Central memory CD8-positive, alpha-beta T cell (primary cell): Measurements from ENCODE around the gene PPP1R3A.

Experiments
- ATAC-seq: fragments of 150-1000 bp; cut with Tn5 transposase; replicated peaks from 2 replicates; pipeline ENCODE4 v1.10.0; 2022; ENCODE audit warnings: mild to moderate bottlenecking, moderate FRiP score, moderate number of reproducible peaks; ENCODE audit not compliant: poor library complexity, severe bottlenecking; ENCODE audit errors: extremely low read depth
- DNase-seq, 2 donors: peaks; one replicate each; pipeline ENCODE4 v3.0.0; 2021; ENCODE audit warnings: low spot score in 2 of 2
- H3K27ac Mint-ChIP-seq: one replicate; pipeline ENCODE4 v1.8.0; 2022; ENCODE audit warnings: low read depth, mild to moderate bottlenecking, moderate library complexity, mixed read lengths
- H3K27me3 Mint-ChIP-seq: one replicate; pipeline ENCODE4 v1.8.0; 2022; ENCODE audit warnings: mixed read lengths
- H3K36me3 Mint-ChIP-seq: one replicate; pipeline ENCODE4 v1.8.0; 2022; ENCODE audit warnings: mild to moderate bottlenecking, moderate library complexity, mixed read lengths; ENCODE audit not compliant: insufficient read depth
- H3K4me1 Mint-ChIP-seq: one replicate; pipeline ENCODE4 v1.8.0; 2022; ENCODE audit warnings: mixed read lengths
- H3K4me3 Mint-ChIP-seq: one replicate; pipeline ENCODE4 v1.8.0; 2022; ENCODE audit warnings: mild to moderate bottlenecking, moderate library complexity, mixed read lengths
- H3K9me3 Mint-ChIP-seq: one replicate; pipeline ENCODE4 v1.8.0; 2022; ENCODE audit warnings: mixed read lengths

The PPP1R3A gene

DNA sequence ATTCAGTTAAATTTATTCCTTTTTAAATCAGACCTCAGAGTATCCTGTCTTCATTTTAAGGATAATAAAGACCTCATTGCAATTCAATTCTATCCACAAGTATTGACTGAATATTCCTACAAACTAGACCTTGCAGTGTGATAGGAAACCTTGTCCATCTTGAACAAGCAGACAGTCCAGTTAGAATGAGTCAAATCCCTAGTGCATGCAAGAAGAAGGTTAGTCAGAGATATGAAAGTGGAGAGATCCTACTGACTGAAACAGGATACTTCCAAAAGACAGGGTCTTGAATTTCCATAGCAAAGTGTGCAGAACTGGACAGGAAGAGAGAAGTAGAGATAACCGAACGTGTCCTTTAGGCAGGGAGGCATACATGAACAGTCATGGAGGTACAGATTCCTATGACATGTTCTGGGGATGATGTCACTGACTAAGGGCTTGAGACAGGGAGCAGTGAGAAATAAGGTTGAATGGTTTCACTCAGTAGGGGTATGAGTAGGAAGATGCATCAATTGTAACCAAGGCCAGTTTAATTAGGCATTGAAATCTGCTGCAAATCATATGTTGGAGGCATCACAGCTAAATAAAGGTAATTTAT, 45.2 kb downstream of the PPP1R3A start:
- Mint-ChIP-seq H3K9me3 (peaks cover 4% of the 10 kb centered on the region), H3K4me1 (no peaks in the 10 kb centered on the region), H3K36me3 (no peaks in the 10 kb centered on the region), H3K27ac (no peak overlapping the region), H3K27me3 (no peaks in the 10 kb centered on the region), H3K4me3 (no peak overlapping the region)
- DNase-seq (no peak), ATAC-seq (no peak)

DNA sequence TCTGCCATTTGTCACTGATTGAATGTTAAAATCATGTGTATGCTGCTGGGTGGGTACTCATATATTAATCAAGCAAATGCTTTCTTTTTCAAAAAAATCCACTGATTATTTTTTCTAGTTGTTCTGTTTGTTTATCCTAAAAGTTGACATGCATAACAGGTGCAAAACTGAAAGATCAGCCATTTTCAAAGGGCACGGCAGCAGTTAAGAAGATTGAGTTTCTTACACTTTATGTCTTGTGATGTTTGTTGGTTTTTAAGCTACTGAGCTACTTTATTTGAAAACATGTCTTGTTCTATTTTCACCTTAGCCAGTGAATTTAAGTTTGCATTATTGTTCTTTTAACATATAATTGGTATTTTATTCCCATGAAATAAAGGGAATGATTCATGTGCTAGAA, 45.8 kb downstream of the PPP1R3A start:
- H3K27ac Mint-ChIP-seq, result no peak overlapping the region
- no peak for ATAC-seq
- no peaks in the 10 kb centered on the region for H3K9me3 Mint-ChIP-seq
- no peaks in the 10 kb centered on the region for H3K36me3 Mint-ChIP-seq
- no peaks in the 10 kb centered on the region for H3K27me3 Mint-ChIP-seq
- no peak for DNase-seq
- no peak overlapping the region for H3K4me3 Mint-ChIP-seq
- no peaks in the 10 kb centered on the region for H3K4me1 Mint-ChIP-seq

DNA sequence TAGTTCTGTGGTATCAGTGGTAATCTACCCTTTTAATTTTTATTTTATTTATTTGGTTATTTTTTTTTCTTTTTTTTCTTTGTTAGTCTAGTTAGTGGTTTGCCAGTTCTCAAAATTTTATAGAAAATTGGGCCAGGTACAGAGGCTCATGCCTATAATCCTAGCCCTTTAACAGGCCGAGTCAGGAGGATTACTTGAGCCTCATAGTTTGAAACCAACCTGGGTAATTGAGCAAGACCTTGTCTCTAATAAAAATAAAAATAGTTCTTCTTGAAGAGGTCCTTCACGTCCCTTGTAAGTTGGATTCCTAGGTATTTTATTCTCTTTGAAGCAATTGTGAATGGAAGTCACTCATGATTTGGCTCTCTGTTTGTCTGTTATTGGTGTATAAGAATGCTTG, 51.5 kb downstream of the PPP1R3A start:
- Mint-ChIP-seq H3K27ac (no peak overlapping the region), H3K4me1 (no peaks in the 10 kb centered on the region), H3K9me3 (no peaks in the 10 kb centered on the region), H3K27me3 (no peaks in the 10 kb centered on the region), H3K4me3 (no peak overlapping the region), H3K36me3 (no peaks in the 10 kb centered on the region)
- DNase-seq (no peak), ATAC-seq (no peak)

DNA sequence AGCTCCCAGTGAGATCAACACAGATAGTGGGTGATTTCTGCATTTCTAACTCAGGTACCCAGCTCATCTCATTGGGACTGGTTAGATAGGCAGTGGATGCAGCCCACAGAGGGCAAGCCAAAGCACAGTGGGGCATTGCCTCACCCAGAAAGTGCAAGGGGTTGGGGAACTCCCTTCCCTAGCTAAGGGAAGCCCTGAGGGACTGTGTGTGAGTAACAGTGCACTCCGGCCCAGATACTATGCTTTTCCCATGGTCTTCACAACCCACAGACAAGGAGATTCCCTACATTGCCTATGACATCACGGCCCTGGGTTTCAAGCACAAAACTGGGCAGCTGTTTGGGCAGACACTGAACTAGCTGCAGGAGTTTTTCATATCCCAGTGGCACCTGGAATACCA, 62.8 kb downstream of the PPP1R3A start:
- no peak for ATAC-seq
- DNase-seq, result no peak
- Mint-ChIP-seq H3K4me1 (no peaks in the 10 kb centered on the region), H3K4me3 (no peak overlapping the region), H3K27ac (no peak overlapping the region), H3K27me3 (no peaks in the 10 kb centered on the region), H3K9me3 (peaks cover 23% of the 10 kb centered on the region), H3K36me3 (no peaks in the 10 kb centered on the region)

DNA sequence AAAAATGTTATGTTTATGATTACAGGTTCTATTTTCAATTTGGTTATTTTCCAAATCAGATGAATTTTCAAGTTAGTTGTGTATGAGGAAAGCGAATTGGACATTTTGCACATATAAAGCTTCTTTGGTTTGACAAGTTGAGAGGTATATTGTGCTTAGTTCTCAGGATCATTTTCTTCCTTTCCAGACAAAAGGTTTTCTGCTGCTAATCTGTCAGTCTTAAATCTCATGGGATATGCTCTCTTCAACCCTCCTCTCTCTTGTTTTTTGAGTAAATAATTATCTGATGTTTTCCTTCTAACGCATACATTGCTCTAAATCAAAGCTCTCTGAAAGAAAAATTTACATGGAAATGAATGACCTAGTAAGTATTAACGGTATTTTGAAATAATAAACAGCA, 77.9 kb downstream of the PPP1R3A start:
- ATAC-seq, result no peak
- H3K4me3 Mint-ChIP-seq, result no peak overlapping the region
- H3K27me3 Mint-ChIP-seq, result no peaks in the 10 kb centered on the region
- H3K27ac Mint-ChIP-seq, result no peak overlapping the region
- peaks cover 16% of the 10 kb centered on the region for H3K9me3 Mint-ChIP-seq
- DNase-seq, result no peak
- H3K36me3 Mint-ChIP-seq, result no peaks in the 10 kb centered on the region
- no peaks in the 10 kb centered on the region for H3K4me1 Mint-ChIP-seq

DNA sequence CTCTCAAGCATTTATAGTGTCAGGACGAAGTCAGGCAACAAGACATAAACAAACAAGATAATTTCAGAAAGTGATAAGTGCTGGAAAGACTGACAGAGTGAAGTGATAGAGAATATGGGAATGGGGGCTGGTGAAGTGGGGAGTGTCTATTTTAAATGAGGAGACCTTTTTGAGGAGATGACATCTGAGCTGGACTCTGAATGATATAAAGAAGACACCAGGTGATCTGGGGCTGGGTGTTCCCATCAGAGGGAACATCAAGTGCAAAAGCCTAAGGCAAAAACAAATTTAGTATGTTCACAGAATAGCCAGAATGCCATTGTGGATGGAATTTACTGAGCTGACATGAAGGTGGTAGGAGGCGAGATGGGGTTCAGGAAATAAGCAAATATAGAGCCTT, 83.4 kb downstream of the PPP1R3A start:
- Mint-ChIP-seq H3K4me3 (no peak overlapping the region), H3K36me3 (no peaks in the 10 kb centered on the region), H3K27ac (no peak overlapping the region), H3K4me1 (no peaks in the 10 kb centered on the region), H3K27me3 (no peaks in the 10 kb centered on the region), H3K9me3 (peaks cover 12% of the 10 kb centered on the region)
- DNase-seq (no peak), ATAC-seq (no peak)

DNA sequence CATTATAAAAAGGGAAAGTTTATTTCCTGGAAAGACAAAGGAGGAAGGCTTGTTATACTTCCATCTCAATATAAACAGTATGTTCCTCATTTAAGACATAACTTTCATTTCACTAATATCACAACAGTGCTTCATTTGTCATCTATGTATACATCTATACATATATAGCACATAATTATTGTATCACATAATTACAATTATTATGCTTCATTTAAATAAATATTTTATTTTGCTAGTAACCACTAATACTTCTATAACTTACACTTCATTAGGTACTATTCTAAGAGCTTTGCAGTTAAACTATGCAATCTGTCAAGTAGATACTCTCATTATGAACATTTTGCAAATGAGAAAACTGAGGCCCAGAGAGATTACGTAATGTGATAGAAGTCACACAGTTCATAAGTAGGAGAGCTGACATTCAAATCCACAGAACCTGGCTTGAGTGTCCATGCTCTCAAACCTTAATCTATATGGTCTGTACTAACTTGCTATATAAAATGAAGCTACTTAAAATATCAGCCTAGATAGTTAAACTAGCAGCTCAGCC, 86.5 kb downstream of the PPP1R3A start:
- Mint-ChIP-seq H3K27ac (no peak overlapping the region), H3K36me3 (no peaks in the 10 kb centered on the region), H3K27me3 (no peaks in the 10 kb centered on the region), H3K4me3 (no peak overlapping the region), H3K4me1 (no peaks in the 10 kb centered on the region), H3K9me3 (peaks cover 3% of the 10 kb centered on the region)
- DNase-seq, result no peak
- no peak for ATAC-seq

DNA sequence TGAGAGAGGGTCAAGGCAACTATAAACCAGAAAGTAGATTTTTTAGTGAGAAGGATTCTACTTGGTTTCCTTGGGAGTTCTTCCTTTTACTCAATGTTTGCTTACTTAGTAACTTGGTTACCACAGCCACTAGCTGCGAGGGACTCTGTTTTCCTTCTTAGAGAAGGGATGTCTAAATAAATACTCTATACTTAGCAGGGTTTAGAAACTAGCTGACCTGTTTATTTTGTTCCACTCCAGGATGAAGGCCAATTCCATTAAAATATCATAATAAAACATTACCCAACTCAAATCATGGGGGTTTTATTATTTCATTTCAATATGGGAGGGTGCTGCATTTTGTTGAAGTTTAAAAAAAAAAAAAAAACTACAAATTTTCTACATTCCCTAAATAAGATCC, 87.3 kb downstream of the PPP1R3A start:
- H3K4me1 Mint-ChIP-seq, result no peaks in the 10 kb centered on the region
- H3K4me3 Mint-ChIP-seq, result no peak overlapping the region
- no peak overlapping the region for H3K27ac Mint-ChIP-seq
- ATAC-seq (no peak), DNase-seq (no peak)
- H3K9me3 Mint-ChIP-seq, result peaks cover 4% of the 10 kb centered on the region
- H3K27me3 Mint-ChIP-seq, result no peaks in the 10 kb centered on the region
- no peaks in the 10 kb centered on the region for H3K36me3 Mint-ChIP-seq

DNA sequence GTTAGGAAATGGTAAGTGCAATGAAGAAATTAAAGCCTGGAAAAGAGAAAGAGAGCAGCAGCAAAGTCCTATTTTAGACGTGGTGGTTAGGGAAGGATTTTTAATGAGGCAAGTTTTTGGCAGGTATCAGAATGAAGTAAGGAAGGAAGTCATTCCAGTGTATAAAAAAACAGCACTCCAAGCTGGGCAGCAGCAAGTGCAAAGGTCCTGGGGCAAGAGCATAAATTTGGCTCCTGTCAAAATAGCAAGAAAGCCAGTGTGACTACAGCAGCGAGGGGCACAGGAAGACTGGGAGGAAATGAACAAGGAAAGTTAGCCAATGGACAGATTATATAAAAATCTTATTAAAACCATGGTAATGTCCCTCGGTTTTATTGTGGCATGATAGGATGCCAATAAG, 90.2 kb downstream of the PPP1R3A start:
- ATAC-seq (no peak), DNase-seq (no peak)
- Mint-ChIP-seq H3K4me1 (no peaks in the 10 kb centered on the region), H3K9me3 (peaks cover 4% of the 10 kb centered on the region), H3K36me3 (no peaks in the 10 kb centered on the region), H3K27ac (no peak overlapping the region), H3K4me3 (no peak overlapping the region), H3K27me3 (no peaks in the 10 kb centered on the region)
